ENCODE measurements around the gene USB1.

USB1 gene

GRCh38 chr16:58035356-58036170, 34.4 kb downstream of the USB1 start:
- DNase-seq: no peak

- no peak for DNase-seq
Measured at GRCh38 chr16:58036943-58037342, 35.7 kb downstream of the USB1 start.

- DNase-seq: no peak
Measured at GRCh38 chr16:58037365-58038057, 36.3 kb downstream of the USB1 start.

GRCh38 chr16:58038219-58038641, 37.0 kb downstream of the USB1 start:
- DNase-seq: no peak

GRCh38 chr16:58039829-58040495, 38.8 kb downstream of the USB1 start:
- no peak for DNase-seq

- no peak for DNase-seq
Measured at GRCh38 chr16:58040496-58040846, 39.3 kb downstream of the USB1 start.

- DNase-seq: no peak
Measured at GRCh38 chr16:58040945-58041627, 39.9 kb downstream of the USB1 start.

- DNase-seq: no peak
Measured at GRCh38 chr16:58041628-58041955, 40.4 kb downstream of the USB1 start.

- DNase-seq: no peak
Measured at GRCh38 chr16:58042001-58042885, 41.0 kb downstream of the USB1 start.

GRCh38 chr16:58042886-58043515, 41.8 kb downstream of the USB1 start:
- DNase-seq: no peak

- DNase-seq: no peak
Measured at GRCh38 chr16:58043571-58044155, 42.5 kb downstream of the USB1 start.

- DNase-seq: no peak
Measured at GRCh38 chr16:58044266-58045019, 43.2 kb downstream of the USB1 start.

GRCh38 chr16:58045096-58045495, 43.9 kb downstream of the USB1 start:
- DNase-seq: no peak

- no peak for DNase-seq
Measured at GRCh38 chr16:58046054-58046881, 45.1 kb downstream of the USB1 start.

- no peak for DNase-seq
Measured at GRCh38 chr16:58046936-58047335, 45.7 kb downstream of the USB1 start.

- DNase-seq: no peak
Measured at GRCh38 chr16:58047557-58048348, 46.5 kb downstream of the USB1 start.

GRCh38 chr16:58048494-58049231, 47.5 kb downstream of the USB1 start:
- no peak for DNase-seq
